ENCODE data around the gene TMOD1.

Gene TMOD1

GRCh38 chr9:97475059-97475458 is 26.4 kb upstream of the TMOD1 start:
- Histone ChIP-seq H3K4me2 (ENCODE audit: low read length) (no peak overlapping the region), H3K9ac (ENCODE audit: low read length) (no peak overlapping the region), H3K27ac (ENCODE audit: low read depth, low read length, poor library complexity, severe bottlenecking) (no peak overlapping the region), H3K9me3 (ENCODE audit: low read length) (no peaks in the 10 kb centered on the region), H3K4me3 (ENCODE audit: low read depth, low read length, poor library complexity, severe bottlenecking) (no peak overlapping the region), H3F3A (ENCODE audit: insufficient read depth, low read length) (no peaks in the 10 kb centered on the region), H4K20me1 (ENCODE audit: insufficient read depth, low read length) (no peaks in the 10 kb centered on the region; the same call in 1 of the 2 replicates), H3K27me3 (ENCODE audit: insufficient read depth, low read length) (no peaks in the 10 kb centered on the region), H3K36me3 (ENCODE audit: insufficient read depth, low read length) (no peaks in the 10 kb centered on the region), H3K4me1 (ENCODE audit: insufficient read depth, low read length, severe bottlenecking) (no peaks in the 10 kb centered on the region), H3K9me2 (ENCODE audit: low read depth, low read length) (no peaks in the 10 kb centered on the region), H3K79me2 (ENCODE audit: insufficient read depth, low read length) (no peaks in the 10 kb centered on the region), H2AFZ (ENCODE audit: low read length) (no peak overlapping the region)
- TF ChIP-seq EZH2 (IDR thresholded peaks at IDR 0.05; ENCODE audit: borderline replicate concordance, low read length), result no peak
- no peak for TF ChIP-seq CTCF (IDR thresholded peaks at IDR 0.05; ENCODE audit: low read length)

- Histone ChIP-seq H3K27me3 (ENCODE audit: insufficient read depth, low read length) (no peaks in the 10 kb centered on the region), H4K20me1 (ENCODE audit: insufficient read depth, low read length) (no peaks in the 10 kb centered on the region), H3K4me2 (ENCODE audit: low read length) (no peak overlapping the region), H3K4me3 (ENCODE audit: low read depth, low read length, poor library complexity, severe bottlenecking) (no peak overlapping the region), H3K79me2 (ENCODE audit: insufficient read depth, low read length) (no peaks in the 10 kb centered on the region), H3K36me3 (ENCODE audit: insufficient read depth, low read length) (peaks cover 5% of the 10 kb centered on the region; the same call in 1 of the 2 replicates), H3F3A (ENCODE audit: insufficient read depth, low read length) (no peaks in the 10 kb centered on the region), H3K27ac (ENCODE audit: low read depth, low read length, poor library complexity, severe bottlenecking) (no peak overlapping the region), H3K9ac (ENCODE audit: low read length) (no peak overlapping the region), H3K9me3 (ENCODE audit: low read length) (no peaks in the 10 kb centered on the region), H3K4me1 (ENCODE audit: insufficient read depth, low read length, severe bottlenecking) (no peaks in the 10 kb centered on the region), H2AFZ (ENCODE audit: low read length) (no peak overlapping the region), H3K9me2 (ENCODE audit: low read depth, low read length) (no peaks in the 10 kb centered on the region)
- no peak for TF ChIP-seq EZH2 (IDR thresholded peaks at IDR 0.05; ENCODE audit: borderline replicate concordance, low read length)
- TF ChIP-seq CTCF (IDR thresholded peaks at IDR 0.05; ENCODE audit: low read length), result no peak
Observed at GRCh38 chr9:97478301-97478981, 23.0 kb upstream of the TMOD1 start.

GRCh38 chr9:97479496-97480159 is 21.8 kb upstream of the TMOD1 start:
- H4K20me1 ChIP-seq (ENCODE audit: insufficient read depth, low read length), result no peaks in the 10 kb centered on the region
- peaks cover 5% of the 10 kb centered on the region; the same call in 1 of the 2 replicates for H3K36me3 ChIP-seq (ENCODE audit: insufficient read depth, low read length)
- H3K4me1 ChIP-seq (ENCODE audit: insufficient read depth, low read length, severe bottlenecking), result no peaks in the 10 kb centered on the region
- H2AFZ ChIP-seq (ENCODE audit: low read length), result no peak overlapping the region
- H3K27me3 ChIP-seq (ENCODE audit: insufficient read depth, low read length), result no peaks in the 10 kb centered on the region
- no peaks in the 10 kb centered on the region for H3K9me2 ChIP-seq (ENCODE audit: low read depth, low read length)
- H3K4me2 ChIP-seq (ENCODE audit: low read length), result no peak overlapping the region
- H3F3A ChIP-seq (ENCODE audit: insufficient read depth, low read length), result no peaks in the 10 kb centered on the region
- no peak overlapping the region for H3K4me3 ChIP-seq (ENCODE audit: low read depth, low read length, poor library complexity, severe bottlenecking)
- no peak overlapping the region for H3K9ac ChIP-seq (ENCODE audit: low read length)
- H3K79me2 ChIP-seq (ENCODE audit: insufficient read depth, low read length), result no peaks in the 10 kb centered on the region
- no peaks in the 10 kb centered on the region for H3K9me3 ChIP-seq (ENCODE audit: low read length)
- TF ChIP-seq EZH2 (IDR thresholded peaks at IDR 0.05; ENCODE audit: borderline replicate concordance, low read length) (no peak), CTCF (IDR thresholded peaks at IDR 0.05; ENCODE audit: low read length) (no peak)
- H3K27ac ChIP-seq (ENCODE audit: low read depth, low read length, poor library complexity, severe bottlenecking), result no peak overlapping the region
